ENCODE results near the gene C10orf90.

- TF ChIP-seq, protein P1, sequence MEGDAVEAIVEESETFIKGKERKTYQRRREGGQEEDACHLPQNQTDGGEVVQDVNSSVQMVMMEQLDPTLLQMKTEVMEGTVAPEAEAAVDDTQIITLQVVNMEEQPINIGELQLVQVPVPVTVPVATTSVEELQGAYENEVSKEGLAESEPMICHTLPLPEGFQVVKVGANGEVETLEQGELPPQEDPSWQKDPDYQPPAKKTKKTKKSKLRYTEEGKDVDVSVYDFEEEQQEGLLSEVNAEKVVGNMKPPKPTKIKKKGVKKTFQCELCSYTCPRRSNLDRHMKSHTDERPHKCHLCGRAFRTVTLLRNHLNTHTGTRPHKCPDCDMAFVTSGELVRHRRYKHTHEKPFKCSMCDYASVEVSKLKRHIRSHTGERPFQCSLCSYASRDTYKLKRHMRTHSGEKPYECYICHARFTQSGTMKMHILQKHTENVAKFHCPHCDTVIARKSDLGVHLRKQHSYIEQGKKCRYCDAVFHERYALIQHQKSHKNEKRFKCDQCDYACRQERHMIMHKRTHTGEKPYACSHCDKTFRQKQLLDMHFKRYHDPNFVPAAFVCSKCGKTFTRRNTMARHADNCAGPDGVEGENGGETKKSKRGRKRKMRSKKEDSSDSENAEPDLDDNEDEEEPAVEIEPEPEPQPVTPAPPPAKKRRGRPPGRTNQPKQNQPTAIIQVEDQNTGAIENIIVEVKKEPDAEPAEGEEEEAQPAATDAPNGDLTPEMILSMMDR (conservative IDR thresholded peaks at IDR 0.05; ENCODE audit: low read depth, low read length), result no peak
- TF ChIP-seq EZH2 (IDR thresholded peaks at IDR 0.05; ENCODE audit: low read length, unreplicated experiment), result no peak
Observed at GRCh38 chr10:126468876-126469643, 201.4 kb downstream of the C10orf90 start.
